Measurements from ENCODE around the gene CACNA1F.

The CACNA1F gene

GRCh38 chrX:49155243-49155899, 77.8 kb downstream of the CACNA1F start:
- Histone ChIP-seq H3K4me2 (ENCODE audit: low read length) (peak overlapping the region; percentile 95), H3K9ac (ENCODE audit: low read depth, low read length) (peak overlapping the region; percentile 91), H3K36me3 (ENCODE audit: insufficient read depth, low read length) (no peaks in the 10 kb centered on the region), H3K27me3 (ENCODE audit: control insufficient read depth, insufficient read depth, low read length) (no peaks in the 10 kb centered on the region), H3K4me1 (ENCODE audit: control insufficient read depth, insufficient read depth, low read length) (peaks cover 3% of the 10 kb centered on the region), H3K4me3 (ENCODE audit: low read length) (peak overlapping the region; percentile 78), H3K9me3 (replicated peaks; ENCODE audit: low read length) (no peaks in the 10 kb centered on the region)

Measured in skeletal muscle satellite cell (primary cell).